ENCODE measurements around the gene FDX1.

GRCh38 chr11:110422306-110422905 is 7.3 kb upstream of the FDX1 start:
- TF ChIP-seq RNF2 (IDR thresholded peaks at IDR 0.05; ENCODE audit: borderline replicate concordance, low read depth, low read length, missing control alignments, poor library complexity, severe bottlenecking) (no peak), SIN3A (conservative IDR thresholded peaks at IDR 0.05 in 1 of 2, IDR thresholded peaks at IDR 0.05 in 1 of 2; ENCODE audit: low read depth in 1 of 2, low read length in 2 of 2) (no peak), POLR2A (IDR thresholded peaks at IDR 0.05; ENCODE audit: control extremely low read depth in 1 of 2, low read depth in 2 of 2, low read length in 2 of 2) (no peak), YY1 (IDR thresholded peaks at IDR 0.05; ENCODE audit: low read depth, low read length) (no peak), CTCF (IDR thresholded peaks at IDR 0.05; ENCODE audit: control extremely low read depth in 1 of 3, insufficient read depth in 1 of 3, low read depth in 1 of 3, low read length in 3 of 3) (no peak), CHD7 (IDR thresholded peaks at IDR 0.05; ENCODE audit: insufficient replicate concordance, low read length) (no peak), CHD2 (IDR thresholded peaks at IDR 0.05; ENCODE audit: low read length) (no peak), CEBPB (IDR thresholded peaks at IDR 0.05; ENCODE audit: low read depth, low read length) (no peak)
